ENCODE data around the gene PLEKHM2.

Gene PLEKHM2

GRCh38 chr1:15740924-15741850, 57.1 kb downstream of the PLEKHM2 start:
- DNase-seq = peak; percentile 47

- no peak for DNase-seq
Measured at GRCh38 chr1:15742339-15742801, 58.2 kb downstream of the PLEKHM2 start, which contains the start of gene TMEM82. TMEM82 (plus strand) TSS chr1:15742499; CDS start chr1:15742560, 61 bp downstream.

- DNase-seq = no peak
Measured at GRCh38 chr1:15744122-15744679, 60.1 kb downstream of the PLEKHM2 start.

GRCh38 chr1:15747378-15747777, 63.3 kb downstream of the PLEKHM2 start:
- DNase-seq = no peak

- no peak for DNase-seq
Measured at GRCh38 chr1:15748264-15748663, 64.1 kb downstream of the PLEKHM2 start.

- DNase-seq = no peak
Measured at GRCh38 chr1:15748690-15749398, 64.7 kb downstream of the PLEKHM2 start.

GRCh38 chr1:15749399-15750291, 65.5 kb downstream of the PLEKHM2 start:
- DNase-seq = peak; percentile 25

- DNase-seq = no peak
Measured at GRCh38 chr1:15750924-15751323, 66.8 kb downstream of the PLEKHM2 start.

- no peak for DNase-seq
Measured at GRCh38 chr1:15751717-15752116, 67.6 kb downstream of the PLEKHM2 start.

- no peak for DNase-seq
Measured at GRCh38 chr1:15753776-15754175, 69.7 kb downstream of the PLEKHM2 start.

GRCh38 chr1:15755021-15755645, 71.0 kb downstream of the PLEKHM2 start:
- no peak for DNase-seq

GRCh38 chr1:15755646-15756040, 71.5 kb downstream of the PLEKHM2 start:
- no peak for DNase-seq

- DNase-seq = no peak
Measured at GRCh38 chr1:15756143-15757015, 72.3 kb downstream of the PLEKHM2 start.

GRCh38 chr1:15757016-15757543, 73.0 kb downstream of the PLEKHM2 start:
- no peak for DNase-seq

GRCh38 chr1:15757575-15758342, 73.6 kb downstream of the PLEKHM2 start:
- peak; percentile 53 for DNase-seq

- DNase-seq = peak; percentile 35
Measured at GRCh38 chr1:15758343-15758931, 74.3 kb downstream of the PLEKHM2 start, which contains the start of gene FBLIM1. FBLIM1 (plus strand) TSS chr1:15758795; CDS start chr1:15764984, 6,189 bp downstream.

- DNase-seq = no peak
Measured at GRCh38 chr1:15758953-15759661, 75.0 kb downstream of the PLEKHM2 start.

GRCh38 chr1:15760520-15761211, 76.5 kb downstream of the PLEKHM2 start:
- DNase-seq = peak; percentile 79

Measured in fibroblast of upper back skin (primary cell).